K562 (cell line): Measurements from ENCODE around the gene TMEM141.

Experiments
- BHLHE40 ChIP-seq: IDR thresholded peaks from 2 replicates; pipeline ENCODE4 v1.6.1; 2011; ENCODE audit warnings: low read length, improper control_type of control experiment
- CC2D1A ChIP-seq: fragments of 450-650 bp; IDR thresholded peaks from 2 replicates; pipeline ENCODE4 v1.6.1; 2017; ENCODE audit warnings: mild to moderate bottlenecking
- CHCHD3 ChIP-seq: fragments of 250-450 bp; sonication (Bioruptor Pico); IDR thresholded peaks from 2 replicates; pipeline ENCODE4 v2.1.2; 2022; ENCODE audit warnings: mild to moderate bottlenecking
- ESRRA ChIP-seq: fragments of 450-650 bp; IDR thresholded peaks from 2 replicates; pipeline ENCODE4 v1.6.1; 2014; ENCODE audit warnings: low read depth, mild to moderate bottlenecking, moderate library complexity, borderline replicate concordance
- JUN ChIP-seq, 2 experiments: sonication (generic) in 1 of 2; formaldehyde crosslinking in 1 of 2; IDR thresholded peaks; 2 replicates each; pipeline versions ENCODE4 v1.6.1 to v1.8.0; 2012 to 2022; ENCODE audit warnings: borderline replicate concordance in 2 of 2, mild to moderate bottlenecking in 2 of 2, improper control_type of control experiment in 1 of 2, low read depth in 1 of 2, low read length in 1 of 2, missing genetic modification reagents in 1 of 2
- SP1 ChIP-seq: sonication (generic); formaldehyde crosslinking; IDR thresholded peaks from 2 replicates; pipeline ENCODE4 v1.8.1; 2022; ENCODE audit warnings: mild to moderate bottlenecking, missing genetic modification reagents
- ZBTB7A ChIP-seq: IDR thresholded peaks from 2 replicates; pipeline ENCODE4 v1.6.1; 2011; ENCODE audit warnings: low read depth, mild to moderate bottlenecking, low read length, moderate library complexity, borderline replicate concordance; ENCODE audit not compliant: control insufficient read depth
- ZNF232 ChIP-seq: sonication (generic); formaldehyde crosslinking; IDR thresholded peaks from 2 replicates; pipeline ENCODE4 v1.8.0; 2022; ENCODE audit warnings: mild to moderate bottlenecking, missing genetic modification reagents
- ZNF764 ChIP-seq: fragments of 250-450 bp; sonication (Bioruptor Pico); IDR thresholded peaks from 2 replicates; pipeline ENCODE4 v1.4.0; 2020; ENCODE audit warnings: low read depth, mild to moderate bottlenecking, moderate library complexity
- ZZZ3 ChIP-seq: fragments of 450-650 bp; IDR thresholded peaks from 2 replicates; pipeline ENCODE4 v1.6.1; 2016; ENCODE audit warnings: antibody characterized with exemption, mild to moderate bottlenecking, moderate library complexity
- TF ChIP-seq, protein P1 (sequence below), 3 experiments: fragments of 200-800 bp in 1 of 3; fragments of 250-450 bp in 1 of 3; fragments of 450-650 bp in 1 of 3; sonication (Bioruptor Pico) in 1 of 3; sonication (Bioruptor generic) in 1 of 3; formaldehyde crosslinking in 1 of 3; IDR thresholded peaks; 2 replicates each; pipeline versions ENCODE4 v1.6.1 to v1.8.0; 2016 to 2022; ENCODE audit warnings: mild to moderate bottlenecking in 2 of 3, missing genetic modification characterization in 2 of 3, missing compliant biosample characterization in 1 of 3, moderate library complexity in 1 of 3
- TF ChIP-seq, protein P2 (sequence below): sonication (generic); formaldehyde crosslinking; IDR thresholded peaks from 2 replicates; pipeline ENCODE4 v1.9.0; 2022; ENCODE audit warnings: mild to moderate bottlenecking, missing genetic modification reagents
- TF ChIP-seq, protein P3 (sequence below): fragments of 450-650 bp; IDR thresholded peaks from 2 replicates; pipeline ENCODE4 v1.6.1; 2016
- TF ChIP-seq, protein P4 (sequence below): fragments of 450-650 bp; IDR thresholded peaks from 2 replicates; pipeline ENCODE4 v1.6.1; 2016; ENCODE audit warnings: antibody characterized with exemption

DNA sequence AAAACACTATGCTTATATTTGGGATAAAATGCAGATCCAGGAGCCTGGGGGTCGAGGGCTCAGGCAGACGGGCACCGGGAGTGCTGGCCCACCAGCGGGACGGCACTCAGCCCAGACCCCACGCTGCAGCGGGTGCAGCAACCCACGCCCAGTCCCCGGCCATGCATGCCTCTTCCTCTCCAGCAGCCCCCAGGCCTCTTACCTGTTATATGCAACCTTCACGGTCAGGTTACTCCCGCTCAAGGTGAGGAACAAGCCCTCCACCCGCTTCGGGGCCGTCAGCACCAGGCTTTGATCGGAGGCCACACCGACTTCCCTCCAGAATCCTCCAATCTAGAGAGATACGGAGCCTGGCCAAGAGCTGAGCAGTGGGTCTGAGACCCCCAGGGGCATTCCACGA, 34.3 kb upstream of the TMEM141 start:
- TF ChIP-seq JUN (IDR thresholded peaks at IDR 0.05; ENCODE audit: borderline replicate concordance, low read depth, low read length) (no peak), JUN (CRISPR knock-in tag; IDR thresholded peaks at IDR 0.05; ENCODE audit: borderline replicate concordance) (no peak), CHCHD3 (CRISPR knock-in tag) (no peak), ZNF232 (CRISPR knock-in tag) (no peak), ZZZ3 (no peak), CC2D1A (no peak), ZBTB7A (no peak), ESRRA (no peak), SP1 (CRISPR knock-in tag) (no peak), ZNF764 (no peak), BHLHE40 (no peak)
- TF ChIP-seq, protein P1, sequence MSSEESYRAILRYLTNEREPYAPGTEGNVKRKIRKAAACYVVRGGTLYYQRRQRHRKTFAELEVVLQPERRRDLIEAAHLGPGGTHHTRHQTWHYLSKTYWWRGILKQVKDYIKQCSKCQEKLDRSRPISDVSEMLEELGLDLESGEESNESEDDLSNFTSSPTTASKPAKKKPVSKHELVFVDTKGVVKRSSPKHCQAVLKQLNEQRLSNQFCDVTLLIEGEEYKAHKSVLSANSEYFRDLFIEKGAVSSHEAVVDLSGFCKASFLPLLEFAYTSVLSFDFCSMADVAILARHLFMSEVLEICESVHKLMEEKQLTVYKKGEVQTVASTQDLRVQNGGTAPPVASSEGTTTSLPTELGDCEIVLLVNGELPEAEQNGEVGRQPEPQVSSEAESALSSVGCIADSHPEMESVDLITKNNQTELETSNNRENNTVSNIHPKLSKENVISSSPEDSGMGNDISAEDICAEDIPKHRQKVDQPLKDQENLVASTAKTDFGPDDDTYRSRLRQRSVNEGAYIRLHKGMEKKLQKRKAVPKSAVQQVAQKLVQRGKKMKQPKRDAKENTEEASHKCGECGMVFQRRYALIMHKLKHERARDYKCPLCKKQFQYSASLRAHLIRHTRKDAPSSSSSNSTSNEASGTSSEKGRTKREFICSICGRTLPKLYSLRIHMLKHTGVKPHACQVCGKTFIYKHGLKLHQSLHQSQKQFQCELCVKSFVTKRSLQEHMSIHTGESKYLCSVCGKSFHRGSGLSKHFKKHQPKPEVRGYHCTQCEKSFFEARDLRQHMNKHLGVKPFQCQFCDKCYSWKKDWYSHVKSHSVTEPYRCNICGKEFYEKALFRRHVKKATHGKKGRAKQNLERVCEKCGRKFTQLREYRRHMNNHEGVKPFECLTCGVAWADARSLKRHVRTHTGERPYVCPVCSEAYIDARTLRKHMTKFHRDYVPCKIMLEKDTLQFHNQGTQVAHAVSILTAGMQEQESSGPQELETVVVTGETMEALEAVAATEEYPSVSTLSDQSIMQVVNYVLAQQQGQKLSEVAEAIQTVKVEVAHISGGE (CRISPR knock-in tag; IDR thresholded peaks at IDR 0.05) = no peak
- TF ChIP-seq, protein P2, sequence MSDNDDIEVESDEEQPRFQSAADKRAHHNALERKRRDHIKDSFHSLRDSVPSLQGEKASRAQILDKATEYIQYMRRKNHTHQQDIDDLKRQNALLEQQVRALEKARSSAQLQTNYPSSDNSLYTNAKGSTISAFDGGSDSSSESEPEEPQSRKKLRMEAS = no peak
- TF ChIP-seq, protein P3, sequence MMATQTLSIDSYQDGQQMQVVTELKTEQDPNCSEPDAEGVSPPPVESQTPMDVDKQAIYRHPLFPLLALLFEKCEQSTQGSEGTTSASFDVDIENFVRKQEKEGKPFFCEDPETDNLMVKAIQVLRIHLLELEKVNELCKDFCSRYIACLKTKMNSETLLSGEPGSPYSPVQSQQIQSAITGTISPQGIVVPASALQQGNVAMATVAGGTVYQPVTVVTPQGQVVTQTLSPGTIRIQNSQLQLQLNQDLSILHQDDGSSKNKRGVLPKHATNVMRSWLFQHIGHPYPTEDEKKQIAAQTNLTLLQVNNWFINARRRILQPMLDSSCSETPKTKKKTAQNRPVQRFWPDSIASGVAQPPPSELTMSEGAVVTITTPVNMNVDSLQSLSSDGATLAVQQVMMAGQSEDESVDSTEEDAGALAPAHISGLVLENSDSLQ = no peak
- TF ChIP-seq, protein P4, sequence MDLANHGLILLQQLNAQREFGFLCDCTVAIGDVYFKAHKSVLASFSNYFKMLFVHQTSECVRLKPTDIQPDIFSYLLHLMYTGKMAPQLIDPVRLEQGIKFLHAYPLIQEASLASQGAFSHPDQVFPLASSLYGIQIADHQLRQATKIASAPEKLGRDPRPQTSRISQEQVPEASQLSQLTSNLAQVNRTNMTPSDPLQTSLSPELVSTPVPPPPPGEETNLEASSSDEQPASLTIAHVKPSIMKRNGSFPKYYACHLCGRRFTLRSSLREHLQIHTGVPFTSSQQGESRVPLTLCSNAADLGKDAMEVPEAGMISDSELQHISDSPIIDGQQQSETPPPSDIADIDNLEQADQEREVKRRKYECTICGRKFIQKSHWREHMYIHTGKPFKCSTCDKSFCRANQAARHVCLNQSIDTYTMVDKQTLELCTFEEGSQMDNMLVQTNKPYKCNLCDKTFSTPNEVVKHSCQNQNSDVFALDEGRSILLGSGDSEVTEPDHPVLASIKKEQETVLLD = no peak
